Stimulated activated CD4-positive, alpha-beta T cell treated with anti-CD3 and anti-CD28 coated beads, TNF-alpha, amount 100 ng/mL, for 1 hour (primary cell): ENCODE measurements around the gene SMIM10L2A.
A peak's percentile ranks its signal among the peaks of the same experiment; 100 is the strongest.
"Not testable (repeated sequence)": the region's sequence is repeated elsewhere in the genome, so short reads cannot be mapped to it uniquely, and the experiment has no call there.

Experiments
- DNase-seq, 3 donors: peaks; one replicate each; pipeline ENCODE4 v3.0.0-alpha.2; 2020; ENCODE audit warnings: low read depth in 3 of 3, low spot score in 1 of 3

SMIM10L2A gene

DNA sequence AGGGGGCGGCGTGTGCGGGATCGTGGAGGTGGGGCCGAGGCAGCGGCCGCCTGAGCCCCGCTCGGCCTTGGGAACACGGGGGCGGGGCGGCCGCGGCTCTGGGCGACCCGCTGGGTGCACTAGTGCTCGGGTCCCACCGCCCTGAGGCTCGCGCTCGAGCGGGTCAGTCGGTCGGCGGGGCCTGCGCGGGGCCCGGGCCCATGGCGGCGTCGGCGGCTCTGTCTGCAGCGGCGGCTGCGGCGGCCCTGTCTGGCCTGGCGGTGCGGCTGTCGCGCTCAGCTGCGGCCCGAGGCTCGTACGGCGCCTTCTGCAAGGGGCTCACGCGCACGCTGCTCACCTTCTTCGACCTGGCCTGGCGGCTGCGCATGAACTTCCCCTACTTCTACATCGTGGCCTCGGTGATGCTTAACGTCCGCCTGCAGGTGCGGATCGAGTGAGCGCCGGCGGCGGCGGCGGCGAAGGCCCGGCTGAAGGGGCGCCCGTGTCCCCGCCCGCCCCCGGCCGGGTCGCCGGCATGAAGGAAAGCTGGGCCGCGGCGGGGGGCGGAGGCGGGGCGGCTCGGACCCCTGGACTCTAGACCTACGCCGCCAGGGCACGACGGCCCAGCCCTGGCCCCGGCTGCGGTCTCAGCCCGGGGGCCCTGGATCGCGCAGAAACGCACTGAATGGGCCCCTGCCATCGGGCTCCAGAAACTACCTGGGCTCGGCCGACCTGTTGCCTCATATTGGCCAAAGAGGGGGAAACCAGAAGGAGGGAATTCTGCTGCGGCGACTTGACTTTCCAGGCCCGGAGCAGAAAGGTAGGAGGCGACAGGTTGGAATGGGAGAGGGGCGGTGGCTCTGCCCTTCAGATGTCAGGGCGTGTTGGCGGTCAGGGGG, at the start of gene SMIM10L2A:
SMIM10L2A (plus strand) TSS at position 13 of the 878 bp plus-strand sequence; CDS start at position 201, 188 bp downstream.
- no peak for DNase-seq

DNA sequence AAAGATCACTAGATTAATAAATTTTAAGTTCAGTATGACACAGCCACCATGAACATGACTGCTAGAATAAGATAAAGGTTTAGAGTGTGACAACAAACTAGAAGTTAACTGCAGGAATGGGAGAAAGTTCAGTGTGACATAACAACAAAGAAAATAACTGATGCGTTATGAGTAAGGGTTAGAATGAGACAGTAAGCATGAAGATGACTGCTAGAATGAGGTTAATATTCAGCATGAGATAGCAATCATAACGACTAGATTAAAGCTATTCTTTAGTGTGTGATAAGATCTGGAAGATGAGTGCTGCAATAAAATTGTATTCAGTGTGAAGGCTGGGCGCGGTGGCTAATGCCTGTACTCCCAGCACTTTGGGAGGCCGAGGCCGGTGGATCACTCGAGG, 48.4 kb upstream of the SMIM10L2A start:
- no peak for DNase-seq

DNA sequence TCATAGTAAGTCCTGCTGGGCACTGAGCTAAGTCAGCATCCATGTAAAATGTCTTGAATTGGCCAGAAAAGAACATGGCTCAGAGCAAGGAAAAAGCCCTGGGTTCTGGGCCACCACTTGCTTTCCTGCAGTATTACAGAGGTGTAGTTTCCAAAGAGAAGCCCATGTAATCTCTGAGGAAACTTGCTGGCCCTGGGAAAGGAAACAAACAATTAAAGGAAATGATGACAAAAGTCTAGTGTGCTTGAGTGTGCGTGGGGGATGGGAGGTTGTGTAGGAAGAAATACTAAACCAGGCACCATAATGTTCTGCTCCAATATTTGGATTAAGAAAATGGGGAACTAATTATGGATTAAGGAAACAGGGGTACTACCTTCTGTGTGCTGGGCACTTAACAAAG, 39.5 kb upstream of the SMIM10L2A start:
- DNase-seq = no peak

DNA sequence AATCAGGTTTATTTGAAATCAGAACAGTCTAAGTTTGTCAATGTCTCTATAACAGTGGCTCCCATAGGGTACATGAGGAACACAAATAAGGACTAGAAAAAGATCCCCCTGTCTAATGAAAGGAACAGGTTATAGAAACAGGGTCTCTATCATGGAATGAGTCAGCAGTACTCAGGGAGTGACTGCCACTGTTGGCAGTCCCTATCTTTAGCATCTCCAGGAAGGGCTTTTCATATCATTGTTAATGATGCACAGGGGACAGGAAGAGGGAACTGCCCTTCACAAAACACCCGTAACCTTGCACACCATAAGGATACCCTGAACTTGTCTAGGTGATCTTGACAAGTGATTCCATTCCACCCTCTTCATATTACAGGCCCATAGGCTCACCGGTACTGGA, 38.5 kb upstream of the SMIM10L2A start:
- no peak for DNase-seq

DNA sequence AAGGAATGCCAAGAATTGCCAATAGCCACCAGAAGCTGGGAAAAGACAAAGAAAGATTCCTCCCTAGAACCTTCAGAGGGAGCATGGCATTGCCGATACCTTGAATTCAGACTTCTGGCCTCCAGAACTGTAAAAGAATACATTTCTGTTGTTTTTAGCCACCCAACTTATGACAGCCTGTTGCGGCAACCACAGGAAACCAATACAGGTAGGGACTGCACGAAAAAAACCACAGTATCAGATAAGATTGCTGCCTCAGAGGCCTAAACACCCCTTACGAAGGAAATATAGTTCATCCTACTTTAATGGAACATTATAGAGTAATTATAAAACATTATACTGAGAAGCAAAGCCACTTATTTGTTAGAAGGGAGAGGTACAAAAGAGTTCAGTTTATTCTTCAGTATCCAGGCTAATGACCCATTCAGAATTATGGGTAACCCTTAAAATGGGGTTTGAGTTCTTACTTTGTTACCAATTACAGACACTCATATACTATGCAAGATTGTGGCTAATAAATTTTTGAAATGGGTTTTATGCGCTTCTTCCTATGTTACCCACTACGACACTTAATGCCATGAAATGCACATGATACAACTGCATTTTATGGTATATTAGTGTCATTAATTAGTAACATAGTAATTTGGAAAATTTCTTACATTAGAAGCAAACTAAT, 37.4 kb upstream of the SMIM10L2A start:
- no peak for DNase-seq

DNA sequence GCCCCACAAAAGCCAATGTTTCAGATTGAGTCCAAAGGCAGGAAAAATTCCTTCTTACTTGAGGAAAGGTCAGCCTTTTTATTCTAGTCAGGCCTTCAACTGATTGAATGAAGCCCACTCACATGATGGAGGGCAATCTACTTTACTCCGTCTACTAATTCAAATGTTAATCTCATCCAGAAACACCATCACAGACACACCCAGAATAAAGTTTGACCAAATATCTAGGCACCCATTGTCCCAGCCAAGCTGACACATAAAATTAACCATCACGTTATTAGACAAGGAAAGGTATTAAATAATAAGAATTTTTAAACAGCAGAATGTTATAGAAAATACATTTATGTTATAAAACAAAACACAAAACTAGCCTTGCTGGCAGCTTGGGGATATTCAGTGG, 32.9 kb upstream of the SMIM10L2A start:
- no peak for DNase-seq

DNA sequence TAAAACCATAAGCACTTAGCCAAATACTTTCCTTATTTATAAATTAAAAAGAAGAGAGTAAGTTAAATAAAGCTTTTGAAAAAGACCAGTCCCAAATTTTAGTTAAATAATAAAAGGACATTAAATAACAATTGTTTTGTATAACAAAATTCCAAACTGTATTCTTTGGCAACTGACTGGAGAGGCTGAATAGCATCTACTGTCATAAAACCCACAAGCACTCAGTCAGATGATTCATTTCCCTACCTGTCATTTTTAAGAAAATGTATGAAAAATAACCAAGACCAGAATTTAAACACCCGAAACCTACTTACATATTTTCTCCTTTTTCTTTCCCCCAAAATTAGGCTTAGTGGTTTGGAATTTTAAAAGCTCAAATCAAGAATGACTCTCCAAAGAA, 32.5 kb upstream of the SMIM10L2A start:
- DNase-seq = no peak

DNA sequence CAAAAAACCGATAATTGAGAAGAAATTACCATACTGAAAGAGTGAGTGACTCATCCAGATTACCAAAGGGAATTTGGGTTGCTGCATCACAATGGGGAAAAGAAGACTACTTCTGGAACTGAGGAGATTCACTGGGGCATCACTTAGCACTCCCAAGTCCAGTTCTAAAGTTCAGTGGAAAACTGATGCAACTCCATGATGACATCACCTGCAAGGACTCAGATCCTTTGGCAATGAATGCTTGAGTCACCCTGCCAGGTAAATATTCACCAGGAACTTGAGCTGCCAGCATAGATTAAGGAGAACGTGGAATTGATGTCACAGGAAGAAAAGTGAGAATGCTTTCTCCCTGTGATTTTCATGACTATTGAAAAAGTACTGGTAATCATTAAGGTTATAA, 32.0 kb upstream of the SMIM10L2A start:
- no peak for DNase-seq

DNA sequence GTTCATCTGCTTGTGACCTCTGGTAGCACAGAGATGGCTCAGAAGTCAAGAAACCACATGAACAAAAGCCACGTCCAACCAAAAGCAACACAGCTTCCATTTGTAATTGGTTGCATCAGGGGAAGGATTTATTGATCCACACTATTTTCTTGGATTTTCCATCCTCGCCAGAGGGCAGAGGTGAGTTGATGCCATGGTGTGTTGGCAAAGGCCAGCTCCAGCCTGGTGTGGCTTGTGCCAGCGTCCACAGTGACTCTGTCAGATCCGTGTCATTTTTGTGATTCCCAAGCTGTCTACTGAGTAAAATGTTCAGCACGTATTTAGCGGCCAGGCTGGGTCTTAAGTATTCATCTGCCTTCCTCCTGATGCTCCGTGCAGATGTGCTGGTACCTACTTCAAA, 30.0 kb upstream of the SMIM10L2A start:
- no peak for DNase-seq

DNA sequence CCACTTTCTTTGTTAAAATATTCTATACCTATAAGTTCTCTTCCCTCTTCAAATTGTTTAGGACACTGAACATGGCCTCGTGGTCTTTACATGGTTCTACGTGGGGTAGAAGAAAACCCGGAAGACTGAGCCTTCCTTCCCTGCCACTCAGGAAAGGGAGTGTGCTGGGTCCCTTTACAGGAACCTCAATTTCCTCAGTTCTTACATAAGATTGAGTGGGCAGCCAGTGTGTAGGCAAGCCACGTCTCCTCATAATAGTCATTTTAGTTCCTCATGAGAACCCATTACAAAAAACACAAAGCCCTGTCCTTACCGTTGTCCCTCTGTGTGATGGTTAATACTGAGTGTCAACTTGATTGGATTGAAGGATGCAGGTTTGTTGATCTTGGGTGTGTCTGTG, 28.7 kb upstream of the SMIM10L2A start:
- DNase-seq = no peak

DNA sequence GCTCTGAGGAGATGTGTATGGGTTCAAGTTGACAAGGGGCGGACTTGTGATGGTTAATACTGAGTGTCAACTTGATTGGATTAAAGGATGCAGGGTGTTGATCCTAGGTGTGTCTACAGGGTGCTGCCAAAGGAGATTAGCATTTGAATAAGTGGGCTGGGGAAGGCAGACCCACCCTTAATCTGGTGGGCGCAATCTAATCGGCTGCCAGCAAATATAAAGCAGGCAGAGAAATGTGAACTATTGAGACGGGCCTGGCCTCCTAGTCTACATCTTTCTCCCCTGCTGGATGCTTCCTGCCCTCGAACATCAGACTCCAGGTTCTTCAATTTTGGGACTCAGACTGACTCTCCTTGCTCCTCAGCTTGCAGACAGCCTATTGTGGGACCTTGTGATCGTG, 26.7 kb upstream of the SMIM10L2A start:
- no peak for DNase-seq

DNA sequence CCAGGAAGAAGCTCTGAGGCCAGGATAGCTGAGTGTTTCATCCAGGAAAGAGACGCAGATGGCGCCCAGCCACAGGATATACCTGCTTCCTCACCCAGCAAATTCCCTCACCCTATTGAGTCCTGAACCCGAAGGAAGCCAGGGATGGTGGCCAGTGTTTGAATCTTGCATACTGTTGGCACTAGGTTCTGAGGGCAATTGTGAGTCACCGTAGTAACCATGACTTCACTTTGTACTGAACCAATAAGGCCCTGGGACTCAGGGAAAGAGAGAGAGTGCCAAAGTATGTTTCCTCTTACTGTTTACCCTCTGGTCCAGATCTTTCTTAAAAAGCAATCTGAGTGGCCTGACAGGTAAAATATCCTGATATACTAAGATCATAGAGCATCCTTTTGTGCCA, 25.6 kb upstream of the SMIM10L2A start:
- DNase-seq = no peak

DNA sequence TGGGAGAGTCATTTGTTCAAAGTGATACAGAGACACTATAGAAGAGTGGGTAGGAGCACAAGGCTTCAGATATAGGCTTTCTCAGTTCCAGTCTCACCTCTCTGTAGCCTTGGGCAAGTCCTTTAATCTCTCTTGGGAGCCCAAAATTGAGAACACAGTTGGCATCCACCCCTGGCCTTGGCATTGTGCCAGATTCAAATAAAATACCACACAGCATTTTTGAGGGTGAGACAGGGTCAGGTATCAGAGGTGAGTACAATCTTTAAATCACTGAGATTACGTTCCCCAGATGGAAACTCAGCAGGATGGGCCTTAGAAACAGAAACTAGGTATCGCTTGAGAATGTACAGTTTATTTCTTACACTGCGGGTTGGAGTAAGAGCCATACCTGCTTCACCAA, 25.2 kb upstream of the SMIM10L2A start:
- DNase-seq = no peak

DNA sequence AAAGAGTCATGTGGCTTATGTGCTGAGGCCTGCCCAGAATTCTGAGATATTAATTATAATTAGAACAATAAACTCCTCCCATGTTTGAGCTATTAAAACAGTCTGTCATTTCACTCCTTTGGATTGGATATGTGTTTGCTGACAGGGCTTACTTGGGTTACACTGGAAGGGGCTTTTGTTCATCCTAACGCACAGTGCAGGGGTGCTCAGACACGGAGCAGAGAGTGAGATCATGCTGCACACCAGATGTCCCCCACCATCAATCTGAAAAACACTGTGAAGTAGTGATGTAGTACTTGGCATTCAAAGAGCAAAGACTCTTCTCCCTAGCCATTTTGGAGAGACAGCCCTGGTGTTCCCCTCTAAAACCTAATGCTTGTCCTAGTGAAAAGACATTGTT, 24.1 kb upstream of the SMIM10L2A start:
- no peak for DNase-seq

DNA sequence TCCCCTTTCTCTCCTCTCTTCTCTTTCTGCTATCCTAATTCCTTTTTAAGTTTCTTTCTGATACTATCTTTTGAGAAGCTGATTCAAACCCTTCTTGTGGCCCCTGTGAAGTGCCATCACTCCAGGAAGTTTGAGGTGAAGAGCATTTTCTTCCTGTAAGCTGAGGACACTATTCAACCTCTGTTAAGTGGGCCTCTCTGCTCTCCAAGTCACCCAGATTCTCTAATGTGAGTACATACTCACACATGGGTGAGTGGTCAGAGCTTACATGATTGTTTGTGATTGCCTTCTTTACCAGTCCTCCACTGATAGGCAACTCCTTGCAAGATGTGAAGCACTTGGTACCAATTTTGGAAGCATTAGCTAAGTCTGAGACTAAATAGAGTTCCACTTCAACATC, 18.4 kb upstream of the SMIM10L2A start:
- DNase-seq = no peak

DNA sequence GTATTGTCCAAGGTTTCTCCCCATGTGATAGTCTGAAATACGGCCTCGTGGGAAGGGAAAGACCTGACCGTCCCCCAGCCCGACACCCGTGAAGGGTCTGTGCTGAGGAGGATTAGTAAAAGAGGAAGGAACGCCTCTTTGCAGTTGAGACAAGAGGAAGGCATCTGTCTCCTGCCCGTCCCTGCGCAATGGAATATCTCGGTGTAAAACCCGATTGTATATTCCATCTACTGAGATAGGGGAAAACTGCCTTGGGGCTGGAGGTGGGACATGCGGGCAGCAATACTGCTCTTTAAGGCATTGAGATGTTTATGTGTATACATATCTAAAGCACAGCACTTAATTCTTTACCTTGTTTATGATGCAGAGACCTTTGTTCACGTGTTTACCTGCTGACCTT, 15.3 kb upstream of the SMIM10L2A start:
- not testable (repeated sequence) for DNase-seq

DNA sequence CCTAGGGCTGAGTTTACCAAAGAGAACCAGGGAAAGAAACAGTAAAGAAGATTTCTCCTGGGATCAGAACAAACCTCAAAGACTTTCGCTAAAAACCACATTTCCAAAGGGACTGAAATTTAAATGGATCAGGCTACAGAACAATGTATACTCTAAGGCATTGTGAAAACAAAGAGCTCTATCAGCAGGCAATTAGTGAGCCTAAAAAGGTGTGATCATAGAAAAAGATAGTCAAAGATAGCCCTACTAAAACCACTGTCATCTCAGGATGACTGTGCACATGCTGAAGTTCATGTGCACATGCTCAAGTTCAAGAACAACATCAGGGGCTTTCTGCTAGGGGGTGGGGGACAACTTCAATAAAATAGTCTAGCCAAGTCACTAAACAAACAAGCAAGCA, 12.9 kb upstream of the SMIM10L2A start:
- DNase-seq = no peak

DNA sequence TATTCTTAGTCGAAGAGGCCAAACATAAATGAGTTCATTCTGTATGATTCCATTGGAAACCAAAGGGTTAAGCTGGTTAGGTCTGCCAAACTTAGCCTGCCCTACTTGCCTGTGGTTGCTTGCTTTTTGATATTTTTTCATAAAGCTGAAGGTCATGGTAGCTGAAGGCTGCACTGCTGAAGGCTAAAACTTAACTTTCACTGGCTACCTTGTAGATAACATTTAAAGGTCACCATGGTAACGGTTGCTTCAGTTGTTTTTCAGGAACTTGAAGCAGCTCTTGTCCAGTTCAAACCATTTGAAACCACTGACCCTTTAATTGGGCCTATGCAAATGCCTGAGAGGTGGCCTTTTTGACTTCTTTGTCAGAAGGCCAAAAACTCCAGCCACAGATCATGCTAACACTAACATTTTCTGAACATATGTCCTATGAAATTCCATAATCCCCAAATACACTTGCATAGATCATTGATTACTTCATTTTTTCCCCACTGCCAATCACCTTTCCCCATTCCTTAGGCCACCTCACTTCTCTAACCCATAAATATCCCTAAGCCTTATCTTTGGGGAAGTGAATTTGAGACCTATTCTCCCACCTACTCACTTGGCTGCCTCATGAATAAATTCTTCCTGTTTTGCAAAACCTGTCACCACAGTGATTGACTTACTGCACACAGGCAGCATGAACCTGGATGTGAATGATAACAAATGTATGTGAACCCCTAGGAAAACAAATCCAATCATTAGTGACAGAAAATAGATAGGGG, 10.7 kb upstream of the SMIM10L2A start:
- no peak for DNase-seq

DNA sequence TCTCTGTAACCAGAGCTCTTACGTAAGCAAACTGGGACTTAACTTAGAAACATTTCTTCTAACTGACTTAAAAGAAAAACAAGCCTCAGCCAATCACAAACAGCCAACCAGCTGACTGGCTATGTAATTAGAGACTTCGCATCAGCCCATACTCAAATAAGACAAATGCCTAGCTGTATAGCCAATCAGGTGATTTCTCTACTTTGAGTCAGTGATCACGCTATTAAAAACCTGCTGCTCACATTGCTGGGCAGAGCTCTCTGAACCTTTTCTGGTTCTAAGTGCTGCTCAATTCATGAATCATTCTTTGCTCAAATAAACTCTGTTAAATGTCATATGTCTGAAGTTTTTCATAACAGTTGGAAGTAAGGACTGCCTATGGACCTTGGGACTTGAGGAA, 9.9 kb upstream of the SMIM10L2A start:
- DNase-seq = no peak

DNA sequence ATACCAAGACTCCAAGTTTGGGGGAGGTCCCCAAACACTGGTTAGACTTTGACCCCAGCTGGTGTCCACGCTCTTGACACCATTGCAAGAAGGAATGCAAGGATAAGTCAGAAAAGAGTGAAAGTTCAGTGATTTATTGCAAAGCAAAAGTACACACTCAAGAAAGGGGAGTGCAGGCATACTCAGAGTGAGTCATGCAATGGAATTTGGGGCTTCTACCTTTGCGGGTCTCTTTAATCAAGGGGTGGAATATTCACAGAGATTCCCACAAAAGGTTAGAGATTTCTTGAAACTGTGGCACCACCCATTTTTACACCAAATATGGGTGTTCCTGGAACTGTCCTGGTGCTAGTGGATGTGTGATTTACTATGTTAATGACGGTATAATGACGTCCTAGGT, 5.2 kb upstream of the SMIM10L2A start:
- no peak for DNase-seq

DNA sequence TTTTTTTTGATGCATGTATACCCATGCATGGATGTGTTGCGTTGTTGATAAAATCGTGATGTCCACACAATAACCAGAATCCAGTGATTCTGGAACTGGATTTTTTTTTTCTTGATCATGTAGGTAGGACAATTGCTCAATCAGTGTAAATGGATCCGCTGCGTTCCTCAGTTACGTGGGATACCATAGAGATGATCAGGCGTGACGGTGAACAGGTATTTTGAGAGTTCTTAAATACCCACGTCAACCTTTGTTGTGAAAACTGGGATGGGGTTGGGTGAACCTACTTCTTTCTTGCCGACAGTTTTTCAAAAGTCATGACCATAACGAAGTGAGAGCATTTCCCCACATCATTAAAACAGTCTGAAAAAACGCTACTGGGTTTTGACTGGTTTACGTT, 913 bp upstream of the SMIM10L2A start:
- DNase-seq = no peak

DNA sequence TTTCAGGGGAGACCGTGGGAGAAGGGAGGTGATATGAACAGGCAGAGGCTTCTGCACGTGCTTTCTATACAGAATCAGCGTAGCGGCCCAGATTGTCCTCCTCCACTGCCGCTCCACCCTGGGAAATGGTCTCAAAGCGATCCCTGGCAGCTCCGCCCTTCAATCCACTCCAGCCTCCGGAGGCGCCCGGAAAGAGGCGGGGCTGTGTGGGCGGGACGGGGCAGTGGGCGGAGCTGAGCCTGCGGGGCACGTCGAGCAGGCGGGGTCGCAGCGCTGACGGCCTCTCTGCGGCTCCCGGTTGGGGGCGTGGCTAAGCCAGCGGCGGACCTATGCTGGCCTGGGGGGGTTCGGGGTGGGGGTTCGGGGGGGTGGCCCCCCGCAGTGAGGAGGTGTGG, 210 bp upstream of the SMIM10L2A start:
- peak; percentile 53 to 82 (median 70) for DNase-seq
